Vagina (tissue), 2 donors: ENCODE measurements around the gene BRD3OS.

Source experiments
- POLR2A ChIP-seq, 2 donors: fragments of 450-650 bp; IDR thresholded peaks; one replicate each; pipeline ENCODE4 v1.6.1; 2017; ENCODE audit warnings: antibody characterized with exemption in 2 of 2, mild to moderate bottlenecking in 2 of 2, moderate library complexity in 2 of 2
- POLR2AphosphoS5 ChIP-seq, 2 donors: sonication (generic); formaldehyde crosslinking; IDR thresholded peaks; one replicate each; pipeline ENCODE4 v1.9.0; 2017; ENCODE audit warnings: antibody characterized with exemption in 2 of 2, mild to moderate bottlenecking in 2 of 2, low read depth in 1 of 2; ENCODE audit not compliant: insufficient read depth in 1 of 2
- TF ChIP-seq, protein P1 (sequence below), 3 experiments: fragments of 450-650 bp in 2 of 3; fragments of 200-600 bp in 1 of 3; sonication (generic) in 1 of 3; IDR thresholded peaks; one replicate each; pipeline ENCODE4 v1.5.1; 2017 to 2019; ENCODE audit warnings: antibody characterized with exemption in 3 of 3, mild to moderate bottlenecking in 2 of 3, moderate library complexity in 2 of 3

- TF ChIP-seq, protein P1, sequence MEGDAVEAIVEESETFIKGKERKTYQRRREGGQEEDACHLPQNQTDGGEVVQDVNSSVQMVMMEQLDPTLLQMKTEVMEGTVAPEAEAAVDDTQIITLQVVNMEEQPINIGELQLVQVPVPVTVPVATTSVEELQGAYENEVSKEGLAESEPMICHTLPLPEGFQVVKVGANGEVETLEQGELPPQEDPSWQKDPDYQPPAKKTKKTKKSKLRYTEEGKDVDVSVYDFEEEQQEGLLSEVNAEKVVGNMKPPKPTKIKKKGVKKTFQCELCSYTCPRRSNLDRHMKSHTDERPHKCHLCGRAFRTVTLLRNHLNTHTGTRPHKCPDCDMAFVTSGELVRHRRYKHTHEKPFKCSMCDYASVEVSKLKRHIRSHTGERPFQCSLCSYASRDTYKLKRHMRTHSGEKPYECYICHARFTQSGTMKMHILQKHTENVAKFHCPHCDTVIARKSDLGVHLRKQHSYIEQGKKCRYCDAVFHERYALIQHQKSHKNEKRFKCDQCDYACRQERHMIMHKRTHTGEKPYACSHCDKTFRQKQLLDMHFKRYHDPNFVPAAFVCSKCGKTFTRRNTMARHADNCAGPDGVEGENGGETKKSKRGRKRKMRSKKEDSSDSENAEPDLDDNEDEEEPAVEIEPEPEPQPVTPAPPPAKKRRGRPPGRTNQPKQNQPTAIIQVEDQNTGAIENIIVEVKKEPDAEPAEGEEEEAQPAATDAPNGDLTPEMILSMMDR (IDR thresholded peaks at IDR 0.05) = no peak
- no peak for TF ChIP-seq POLR2AphosphoS5 (IDR thresholded peaks at IDR 0.05; ENCODE audit: insufficient read depth in 1 of 2, low read depth in 1 of 2)
- TF ChIP-seq POLR2A (IDR thresholded peaks at IDR 0.05) = no peak
Measured at GRCh38 chr9:134054891-134055811, 29.9 kb downstream of the BRD3OS start.
